Stimulated activated CD8-positive, alpha-beta memory T cell treated with anti-CD3 and anti-CD28 coated beads, Interleukin-2, amount 100 ng/mL, for 1 hour (primary cell): Measurements from ENCODE around the gene C8G.

ENCODE experiments used
- DNase-seq, 2 donors: peaks; one replicate each; pipeline ENCODE4 v3.0.0-alpha.2; 2020; ENCODE audit warnings: low read depth in 2 of 2

C8G gene

DNA sequence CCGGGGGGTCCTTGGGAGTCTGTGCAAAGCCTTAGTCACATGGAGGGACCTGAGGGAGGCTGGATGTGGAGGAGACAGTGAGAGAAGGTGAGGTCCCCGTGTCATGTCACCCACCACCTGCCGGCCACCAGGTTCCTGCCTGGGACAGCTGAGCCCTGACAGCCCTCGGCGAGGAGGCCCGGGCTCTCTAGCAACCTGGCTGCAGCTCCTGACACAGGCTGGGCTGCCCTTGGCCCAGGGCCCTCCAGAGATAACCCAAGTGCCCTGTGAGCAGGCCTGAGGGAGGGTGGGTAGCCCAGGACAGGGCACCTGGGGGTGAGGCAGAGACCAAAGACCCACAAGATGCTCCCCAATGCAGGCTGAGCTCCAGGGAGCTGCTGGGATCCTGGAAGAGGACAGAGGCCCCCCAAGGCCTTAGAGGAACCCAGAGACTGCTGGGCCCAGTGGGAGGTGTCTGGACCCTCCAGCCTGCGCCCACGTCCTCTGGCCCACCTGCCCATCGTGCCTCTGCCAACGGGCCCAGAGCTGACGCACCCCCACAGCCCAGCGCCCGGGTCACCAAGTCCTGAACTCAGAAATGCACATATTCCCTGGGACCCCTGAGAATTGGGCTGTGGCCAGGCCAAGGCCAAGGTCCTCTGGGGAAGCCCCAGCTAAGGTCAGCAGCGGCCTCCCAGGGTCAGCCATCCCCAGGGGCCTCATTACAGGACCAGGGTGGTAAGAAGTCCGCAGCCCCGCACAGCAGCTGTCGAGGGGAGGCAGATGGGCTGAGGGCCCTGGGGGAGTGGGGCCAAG, 23.5 kb downstream of the C8G start:
- no peak for DNase-seq

DNA sequence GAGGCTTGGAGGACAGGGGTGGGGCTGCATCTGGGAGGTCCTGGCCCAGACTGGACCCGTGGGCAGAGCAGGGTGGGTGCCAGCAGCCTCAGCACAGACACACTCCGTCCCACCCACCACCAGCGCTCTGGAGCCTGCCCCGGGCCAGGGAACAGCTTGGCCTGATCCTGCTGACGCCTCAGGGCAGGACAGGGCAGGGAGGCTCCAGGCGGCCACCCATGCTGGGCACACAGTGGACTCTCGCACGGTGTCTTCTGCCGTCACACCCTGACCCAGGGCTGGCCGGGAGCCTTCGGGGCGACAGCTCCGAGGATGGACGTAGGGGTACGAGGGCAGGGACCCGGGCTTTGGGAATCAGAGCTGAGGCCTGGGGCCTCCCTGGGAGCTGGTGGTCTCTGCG, 24.1 kb downstream of the C8G start:
- DNase-seq: no peak

DNA sequence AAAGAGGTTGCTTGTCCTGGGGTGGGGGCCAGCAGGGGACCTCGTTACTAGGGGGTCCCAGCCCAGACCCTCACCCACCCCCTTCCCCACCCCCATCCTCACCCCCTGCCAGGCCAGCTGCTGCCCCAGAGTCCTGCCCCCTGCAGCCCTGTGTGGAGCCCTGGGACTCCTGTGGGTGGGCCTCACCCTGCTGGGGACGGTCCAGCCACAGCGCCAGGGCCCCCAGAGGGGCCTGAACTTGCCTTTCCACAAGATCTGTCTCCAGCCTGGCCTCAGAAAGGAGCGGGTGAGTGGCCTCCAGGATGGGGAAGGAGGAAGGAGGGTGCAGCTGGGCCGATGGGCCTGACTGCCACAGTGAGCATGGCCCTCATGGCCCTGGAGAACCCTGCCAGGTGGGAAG, 24.7 kb downstream of the C8G start:
- no peak for DNase-seq

DNA sequence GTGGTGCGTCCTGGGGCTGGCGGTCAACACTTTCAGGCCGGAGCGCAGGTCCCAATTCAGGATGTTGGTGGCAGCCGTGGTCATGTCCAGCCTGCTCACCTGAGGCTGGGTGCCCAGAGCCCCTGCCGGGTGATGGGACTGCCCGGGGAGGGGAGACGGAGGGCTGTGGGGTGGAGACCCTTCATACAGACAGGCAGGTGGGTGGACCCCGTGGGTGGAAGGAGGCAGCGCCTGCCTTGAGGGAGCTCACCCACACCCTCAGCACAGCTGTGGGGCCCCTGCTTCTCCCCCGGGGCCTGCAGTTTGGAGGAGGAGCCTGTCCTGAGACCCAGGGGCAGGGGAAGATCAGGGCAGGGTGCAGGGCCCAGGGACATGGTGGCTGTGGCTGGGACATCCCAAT, 25.3 kb downstream of the C8G start:
- no peak for DNase-seq

DNA sequence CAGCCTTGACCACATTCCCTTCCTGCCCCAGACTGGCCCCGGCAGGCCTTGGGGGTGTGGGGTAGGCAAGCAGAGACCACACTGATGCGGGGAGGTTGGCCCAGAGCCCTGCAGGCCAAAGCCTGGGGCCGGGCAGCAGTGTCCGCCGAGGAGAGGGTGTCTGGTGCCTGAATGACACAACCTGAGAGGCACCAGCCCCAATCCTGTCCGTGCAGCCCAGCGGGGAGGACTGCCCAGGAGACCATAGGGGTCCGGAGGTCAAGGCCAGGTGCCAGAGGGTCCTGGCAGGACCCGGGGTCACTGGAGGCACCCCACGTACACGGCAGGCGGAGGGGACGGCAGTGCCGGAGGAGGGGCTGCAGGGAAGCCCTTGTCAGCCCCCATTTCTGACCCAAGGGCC, 26.7 kb downstream of the C8G start:
- no peak for DNase-seq

DNA sequence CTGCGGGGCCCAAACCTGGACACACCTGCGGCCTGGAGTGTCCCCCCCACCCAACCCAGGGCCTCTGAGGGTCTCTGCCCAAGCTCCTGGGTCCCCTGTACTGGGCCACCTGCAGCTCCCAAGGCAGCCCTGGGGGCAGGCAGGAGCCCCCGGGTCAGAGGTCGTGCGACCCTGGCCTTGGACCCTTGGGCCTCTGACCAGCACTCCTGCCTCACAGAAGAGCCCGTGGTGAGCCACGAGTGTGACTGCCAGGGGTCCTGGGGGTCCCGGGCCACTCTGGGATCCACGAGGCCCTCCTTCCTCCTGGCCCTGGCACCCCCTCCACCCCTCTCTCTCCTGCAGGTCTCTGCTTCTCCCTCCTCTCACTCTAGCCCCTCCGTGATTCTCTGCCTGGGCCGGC, 27.3 kb downstream of the C8G start:
- DNase-seq: no peak

DNA sequence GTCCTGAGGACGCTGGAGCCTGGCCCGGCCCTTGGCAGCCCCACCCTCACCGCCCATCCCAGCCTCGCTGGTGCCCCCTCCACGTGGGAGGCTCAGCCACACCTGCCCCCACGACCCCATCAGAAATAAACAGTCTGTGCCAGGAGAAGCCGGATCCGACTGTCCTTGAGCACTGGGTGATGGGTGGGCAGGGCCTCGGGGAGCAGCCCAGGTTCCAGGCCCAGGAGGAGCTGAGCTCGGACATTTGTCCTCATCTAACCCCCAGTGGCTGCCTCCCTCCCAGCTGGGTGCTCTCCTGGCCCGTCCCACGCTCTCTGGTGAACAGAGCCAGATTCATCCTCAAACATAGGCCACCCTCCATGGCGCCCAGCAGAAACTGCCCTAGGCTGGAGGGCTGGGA, 27.7 kb downstream of the C8G start:
- no peak for DNase-seq

DNA sequence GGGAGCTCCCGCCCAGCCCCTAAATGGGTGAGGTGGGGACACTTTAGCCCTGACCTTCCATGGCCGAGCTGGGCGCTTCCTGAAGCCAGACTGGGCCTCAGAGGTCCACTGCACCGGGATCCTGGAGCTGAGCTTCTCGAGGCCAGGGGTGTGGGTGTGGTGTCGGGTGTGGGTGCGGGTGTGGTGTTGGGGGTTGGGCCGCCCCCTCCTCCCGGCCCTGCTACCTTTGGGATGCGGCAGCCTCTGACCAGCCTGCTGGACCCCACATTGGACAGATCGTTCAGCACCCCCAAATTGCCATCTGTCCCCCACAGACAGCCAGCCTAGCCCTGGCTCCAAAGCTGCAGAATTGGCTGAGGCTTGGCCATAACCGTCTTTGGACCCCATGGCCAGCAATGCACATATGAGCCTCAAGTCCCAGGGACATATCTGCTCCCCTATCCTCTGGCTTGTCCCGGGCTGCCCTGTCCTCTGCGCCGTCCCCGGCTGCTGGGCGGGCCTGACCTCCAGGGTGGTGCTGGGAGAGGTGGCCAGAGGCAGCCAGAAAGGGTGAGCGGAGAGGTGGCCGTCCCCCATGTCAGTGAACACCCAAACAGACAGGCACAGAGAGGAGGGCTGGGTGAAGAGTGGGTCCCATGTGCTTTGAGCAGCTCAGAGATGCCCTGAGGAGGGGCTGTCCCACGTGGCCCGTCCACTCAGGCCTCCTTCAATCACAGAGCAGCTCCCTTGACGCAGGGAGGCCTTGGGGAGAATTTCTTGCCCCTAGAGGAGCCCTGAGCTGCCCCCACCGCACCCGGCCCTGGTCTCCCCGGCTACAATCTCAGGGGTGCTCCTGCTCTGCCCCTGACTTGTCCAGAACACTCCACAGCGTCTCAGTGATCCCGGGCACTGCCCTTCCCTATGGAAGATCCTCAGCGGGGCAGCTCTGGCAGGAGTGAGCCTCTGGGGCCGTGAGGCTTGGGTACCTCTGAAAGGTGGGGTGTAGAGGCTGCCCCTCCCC, 28.9 kb downstream of the C8G start:
- no peak for DNase-seq

DNA sequence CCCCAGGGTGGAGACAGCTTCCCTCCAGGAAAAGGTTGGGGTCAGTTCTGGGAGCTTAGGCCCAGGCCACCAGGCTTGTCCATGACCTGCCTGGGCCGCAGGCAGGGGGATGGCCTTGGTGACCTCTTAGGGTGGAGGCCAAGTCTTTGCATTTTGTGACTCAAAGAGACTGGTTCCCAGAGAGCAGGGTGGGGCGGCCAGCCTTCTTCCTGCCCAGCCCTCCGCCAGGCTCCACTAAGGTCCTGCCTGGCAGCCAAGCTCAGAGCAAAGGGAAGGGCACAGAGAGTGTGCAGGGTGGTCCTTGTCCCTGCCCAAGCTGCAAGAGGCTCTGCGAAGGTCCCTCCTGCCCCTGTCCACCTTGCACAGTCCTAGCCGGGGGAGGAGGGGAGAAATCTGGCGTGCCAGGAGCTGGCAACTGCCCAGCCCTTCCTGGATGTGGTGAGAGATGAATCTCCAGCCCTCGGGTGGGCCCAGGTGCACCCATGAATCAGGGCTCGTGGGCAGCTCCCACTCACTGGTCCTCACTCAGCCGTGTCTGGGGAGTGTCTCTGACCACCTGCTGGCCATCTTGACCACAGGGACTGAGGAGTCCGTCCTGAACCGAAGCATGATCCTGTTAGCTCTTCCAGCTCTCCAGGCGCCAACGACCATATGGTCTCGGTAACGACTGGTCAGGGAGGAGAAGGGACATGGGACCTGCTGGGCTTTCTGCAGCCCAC, 29.9 kb downstream of the C8G start:
- DNase-seq: no peak

DNA sequence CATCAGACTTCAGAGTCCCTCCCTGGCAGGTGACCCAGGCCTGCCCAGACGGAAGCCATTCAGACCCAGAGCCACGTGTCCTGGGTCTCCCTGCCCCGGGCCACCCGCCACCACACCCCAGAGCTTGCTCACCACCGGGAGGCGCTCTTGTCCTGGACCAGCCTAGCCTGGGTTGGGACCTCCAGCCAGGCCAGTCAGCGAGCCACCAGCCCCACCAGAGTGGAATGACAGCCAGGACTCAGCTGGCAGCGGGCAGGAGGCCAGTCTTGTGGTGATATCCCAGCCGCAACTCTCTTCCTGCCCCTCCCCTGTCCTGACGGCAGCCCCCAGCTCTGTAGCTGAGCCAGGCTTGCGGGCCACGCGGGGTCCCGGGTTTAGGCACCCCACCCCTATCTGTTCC, 30.6 kb downstream of the C8G start:
- DNase-seq: no peak

DNA sequence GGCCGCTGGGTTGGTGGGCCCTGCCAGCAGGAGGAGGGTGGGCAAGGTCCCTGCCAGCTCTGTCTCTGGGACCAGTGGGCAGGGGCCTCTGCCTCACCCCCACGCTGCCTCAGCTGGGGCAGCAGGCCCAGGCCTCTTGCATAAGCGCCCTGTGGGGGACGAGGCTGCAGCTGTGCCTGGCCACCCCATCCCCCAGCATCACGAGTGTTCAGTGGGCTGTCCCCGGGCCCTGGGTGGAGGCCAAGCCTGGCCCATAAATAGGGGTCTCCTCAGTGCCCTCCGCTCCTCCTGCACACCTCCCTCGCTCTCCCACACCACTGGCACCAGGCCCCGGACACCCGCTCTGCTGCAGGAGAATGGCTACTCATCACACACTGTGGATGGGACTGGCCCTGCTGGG, 32.2 kb downstream of the C8G start, which contains the start of gene PTGDS:
Gene PTGDS (plus strand): TSS at position 282 of the 400 bp plus-strand sequence. CDS start 75 bp downstream, at position 357.
- DNase-seq: no peak

DNA sequence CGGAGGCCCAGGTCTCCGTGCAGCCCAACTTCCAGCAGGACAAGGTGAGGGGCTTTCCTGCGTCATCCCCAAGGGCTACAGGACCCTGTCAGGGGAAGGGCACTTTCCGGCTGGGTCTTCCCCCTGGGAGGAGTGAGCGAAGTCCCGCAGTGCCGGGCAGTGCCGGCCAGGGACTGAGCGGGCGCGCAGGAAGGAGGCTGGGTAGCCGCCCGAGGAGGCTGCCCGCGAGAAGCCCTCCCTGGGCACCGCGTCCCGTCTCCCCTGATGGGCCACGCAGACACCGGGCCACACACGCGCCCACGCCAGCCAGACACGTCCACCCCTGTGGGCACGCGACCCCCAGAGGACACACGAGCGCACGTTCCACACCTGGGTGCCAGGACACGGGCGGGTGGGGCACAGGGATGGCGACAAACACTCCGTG, 32.6 kb downstream of the C8G start:
- DNase-seq: no peak

DNA sequence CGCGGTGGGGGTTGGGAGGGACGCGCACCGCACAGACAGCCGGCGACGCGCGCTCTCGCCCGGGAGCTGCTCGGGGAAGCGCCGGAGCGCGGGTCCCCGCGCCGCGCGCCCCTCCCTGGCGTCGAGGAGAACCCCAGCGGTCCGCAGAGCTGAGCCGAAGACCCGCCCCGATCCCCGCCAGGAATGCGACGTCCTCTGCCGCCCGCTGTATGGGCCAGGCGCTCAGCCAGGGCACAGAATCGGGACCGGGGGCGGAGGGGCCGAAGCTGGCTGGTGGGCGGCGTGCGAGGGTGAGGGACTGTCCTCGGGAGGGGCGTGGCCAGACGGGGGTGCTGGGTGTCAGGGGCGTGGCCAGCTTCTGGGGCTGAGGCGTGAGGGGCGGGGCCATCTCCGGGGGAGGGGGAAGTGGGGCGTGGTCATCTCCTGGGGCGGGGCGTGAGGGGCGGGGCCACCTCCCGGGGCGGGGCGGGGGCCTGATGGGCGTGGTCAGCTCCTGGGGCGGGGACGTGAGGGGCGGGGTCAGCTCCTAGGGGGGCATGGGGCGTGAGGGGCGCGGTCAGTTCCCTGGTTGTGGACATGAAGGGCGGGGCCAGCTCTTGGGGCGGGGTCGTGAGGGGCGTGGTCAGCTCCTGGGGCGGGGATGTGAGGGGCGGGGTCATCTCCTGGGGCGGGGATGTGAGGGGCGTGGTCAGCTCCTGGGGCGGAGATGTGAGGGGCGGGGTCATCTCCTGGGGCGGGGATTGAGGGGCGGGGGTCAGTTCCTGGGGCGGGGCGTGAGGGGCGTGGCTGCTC, 33.2 kb downstream of the C8G start:
- peak; percentile 57 to 66 for DNase-seq

DNA sequence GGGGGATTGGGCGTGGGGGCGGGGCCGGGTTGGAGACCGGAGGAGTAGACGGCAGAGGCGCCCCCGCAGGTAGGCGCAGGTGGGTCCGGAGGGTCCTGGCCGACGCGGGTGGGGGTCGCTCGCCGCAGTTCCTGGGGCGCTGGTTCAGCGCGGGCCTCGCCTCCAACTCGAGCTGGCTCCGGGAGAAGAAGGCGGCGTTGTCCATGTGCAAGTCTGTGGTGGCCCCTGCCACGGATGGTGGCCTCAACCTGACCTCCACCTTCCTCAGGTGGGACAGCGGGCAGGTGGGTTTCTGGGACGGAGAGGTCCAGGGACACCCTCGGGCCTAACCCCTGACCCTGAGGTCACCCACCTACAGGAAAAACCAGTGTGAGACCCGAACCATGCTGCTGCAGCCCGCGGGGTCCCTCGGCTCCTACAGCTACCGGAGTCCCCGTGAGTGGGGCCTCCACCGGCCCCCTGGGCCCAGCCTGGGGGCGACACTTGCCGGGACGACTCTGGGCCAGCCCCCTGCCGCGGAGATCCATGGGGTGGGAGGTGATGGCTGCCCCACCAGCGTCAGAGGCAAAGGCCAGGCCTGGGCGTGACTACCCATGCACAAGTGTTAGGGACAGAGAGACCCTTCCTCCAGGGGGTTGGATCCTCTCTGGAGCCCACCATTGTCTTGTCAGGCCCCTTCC, 34.0 kb downstream of the C8G start:
- no peak for DNase-seq

DNA sequence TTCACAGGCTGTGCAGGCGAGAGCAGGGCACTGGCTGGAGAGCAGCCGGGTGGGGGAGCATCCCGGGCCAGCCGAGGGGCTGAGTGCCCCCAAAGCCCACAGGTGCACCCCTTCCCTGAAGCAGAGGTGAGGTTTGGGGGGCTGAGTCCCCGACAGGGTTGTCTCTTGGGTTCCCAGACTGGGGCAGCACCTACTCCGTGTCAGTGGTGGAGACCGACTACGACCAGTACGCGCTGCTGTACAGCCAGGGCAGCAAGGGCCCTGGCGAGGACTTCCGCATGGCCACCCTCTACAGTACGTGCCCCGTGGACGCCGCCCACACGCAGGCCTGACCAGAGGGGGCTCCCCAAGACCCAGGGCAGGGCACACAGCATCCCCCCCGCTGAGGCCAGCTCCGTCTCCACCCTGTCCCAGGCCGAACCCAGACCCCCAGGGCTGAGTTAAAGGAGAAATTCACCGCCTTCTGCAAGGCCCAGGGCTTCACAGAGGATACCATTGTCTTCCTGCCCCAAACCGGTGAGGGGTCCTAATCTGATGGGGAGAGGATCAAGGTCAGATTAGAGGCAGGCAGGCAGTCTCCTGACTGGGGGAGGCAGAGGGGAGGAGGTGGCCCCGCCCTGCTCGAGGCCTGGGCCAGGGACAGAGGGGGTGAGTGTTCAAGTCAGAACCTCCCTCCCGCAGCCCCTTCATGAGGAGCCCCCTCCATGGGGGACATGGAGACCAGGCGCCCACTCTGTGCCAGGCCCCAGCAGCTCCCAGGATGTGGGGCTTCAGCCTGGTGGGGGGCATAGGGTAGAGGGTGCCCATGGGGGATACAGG, 34.9 kb downstream of the C8G start:
- no peak for DNase-seq

DNA sequence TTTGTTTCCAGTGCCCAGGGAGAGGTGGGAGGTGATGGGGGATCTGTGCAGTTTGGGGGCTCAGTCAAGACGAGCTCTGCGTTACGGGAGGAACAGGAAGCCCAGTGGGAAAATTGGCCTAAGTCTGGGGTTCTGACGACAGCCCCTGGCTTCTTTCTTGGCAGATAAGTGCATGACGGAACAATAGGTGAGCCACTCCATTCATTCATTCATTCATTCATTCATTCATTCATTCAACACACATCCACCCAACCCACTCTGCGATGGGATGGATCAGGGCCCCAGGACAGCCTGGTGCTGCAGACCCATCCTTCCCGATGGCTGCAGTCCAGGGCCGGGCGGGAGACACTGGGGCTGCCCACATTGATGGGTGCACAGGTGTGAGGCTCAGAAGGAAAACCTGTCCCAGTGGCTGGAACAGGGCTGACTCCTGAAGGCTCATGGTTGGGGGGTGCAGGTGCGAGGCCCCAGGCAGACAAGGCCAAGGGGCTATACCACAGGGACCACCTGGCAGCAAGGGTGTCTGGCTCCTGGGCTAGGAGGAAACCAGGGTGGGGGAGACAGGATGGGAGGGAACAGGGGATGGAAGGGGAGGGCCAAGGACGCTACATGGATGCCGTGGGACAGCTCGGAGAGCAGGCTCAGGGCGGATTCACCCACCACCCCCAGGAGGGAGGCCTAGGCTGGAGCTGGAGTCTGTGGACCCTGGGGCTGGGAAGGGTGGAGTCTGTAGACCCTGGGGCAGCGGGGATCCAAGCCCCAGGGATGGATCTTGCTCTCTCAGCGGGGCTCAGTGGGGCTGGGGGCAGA, 35.8 kb downstream of the C8G start:
- DNase-seq: no peak

DNA sequence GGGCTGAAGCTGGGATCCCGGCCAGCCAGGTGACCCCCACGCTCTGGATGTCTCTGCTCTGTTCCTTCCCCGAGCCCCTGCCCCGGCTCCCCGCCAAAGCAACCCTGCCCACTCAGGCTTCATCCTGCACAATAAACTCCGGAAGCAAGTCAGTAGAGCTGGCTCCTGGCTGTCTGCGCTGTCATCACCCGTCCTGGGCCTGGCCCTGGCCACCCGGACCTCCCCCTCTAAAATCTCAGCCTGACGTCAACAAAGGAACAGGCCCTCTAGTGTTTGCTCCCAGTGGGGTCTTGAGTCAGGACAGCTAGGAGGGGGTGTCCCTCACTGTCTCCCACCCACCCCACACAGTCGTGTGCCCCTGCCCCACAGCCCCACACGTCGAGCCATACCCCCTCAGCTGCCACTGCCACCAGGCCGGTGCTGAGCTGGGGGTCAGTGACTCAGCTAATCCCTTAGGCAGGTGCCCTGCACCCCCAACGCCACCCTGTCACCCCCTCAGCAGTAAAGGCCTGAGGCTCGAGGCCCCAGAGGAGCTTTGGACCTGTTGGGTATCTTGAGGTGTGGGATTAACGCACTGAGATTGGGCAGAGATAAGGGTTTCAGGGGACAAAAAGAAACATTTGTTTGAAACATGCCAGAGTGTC, 36.7 kb downstream of the C8G start:
- DNase-seq: no peak
